Hematopoietic multipotent progenitor cell treated with erythropoietin and hydrocortisone succinate and interleukin-3 and kit ligand, for 17 days (in vitro differentiated cells): ENCODE results near the gene GAB1.

Source experiments
- DNase-seq: peaks from one replicate; pipeline ENCODE4 v3.0.0-alpha.2; 2015; ENCODE audit warnings: low spot score

GAB1 gene

GRCh38 chr4:143417679-143418403 is 81.2 kb downstream of the GAB1 start:
- DNase-seq: no peak

DNA sequence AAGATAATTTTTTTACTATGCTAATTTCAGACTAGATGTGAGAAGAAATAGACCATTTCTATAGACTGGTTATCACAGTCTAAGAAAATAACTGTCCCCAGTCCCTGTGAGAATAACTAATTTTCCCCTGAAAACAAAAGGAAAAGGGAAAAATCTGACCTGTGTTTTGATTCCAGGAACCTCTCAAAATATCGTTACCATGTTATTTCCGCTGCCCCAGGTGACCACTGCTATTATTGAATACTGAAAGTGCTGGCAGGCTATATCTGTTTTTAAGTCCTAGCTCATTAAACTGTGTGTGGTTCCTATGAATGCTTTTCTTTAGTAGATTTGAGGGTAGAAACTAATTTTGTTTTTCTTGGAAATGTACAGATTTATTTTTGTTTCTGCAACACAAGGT is 83.6 kb downstream of the GAB1 start:
- no peak for DNase-seq

GRCh38 chr4:143421609-143422008 is 84.9 kb downstream of the GAB1 start:
- no peak for DNase-seq

- DNase-seq: no peak
Observed at GRCh38 chr4:143424276-143424675, 87.6 kb downstream of the GAB1 start.

- no peak for DNase-seq
Observed at GRCh38 chr4:143431526-143432257, 95.0 kb downstream of the GAB1 start.

- no peak for DNase-seq
Observed at GRCh38 chr4:143432258-143432591, 95.5 kb downstream of the GAB1 start.

GRCh38 chr4:143433231-143433630 is 96.6 kb downstream of the GAB1 start:
- DNase-seq: no peak

GRCh38 chr4:143435955-143436354 is 99.3 kb downstream of the GAB1 start:
- no peak for DNase-seq

DNA sequence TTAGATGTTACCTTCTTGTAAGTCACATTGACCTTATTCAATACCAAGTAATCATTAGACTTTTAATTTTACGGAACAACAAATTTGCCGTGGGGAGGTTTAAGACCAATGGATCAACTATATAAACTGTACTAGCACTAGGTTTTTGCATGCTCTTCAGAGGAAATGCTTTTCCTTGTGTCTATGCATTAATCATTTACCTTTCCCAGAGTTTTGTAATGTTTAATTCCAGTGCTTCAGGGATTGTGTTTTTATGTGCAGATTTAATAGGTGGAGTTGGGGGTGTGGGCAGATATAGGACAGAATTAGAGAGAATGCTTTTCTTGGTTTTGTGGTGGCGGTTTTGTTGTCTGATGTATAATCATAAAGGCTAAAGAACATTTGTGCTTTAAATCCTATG is 100.8 kb downstream of the GAB1 start:
- no peak for DNase-seq

GRCh38 chr4:143437937-143438336 is 101.3 kb downstream of the GAB1 start:
- no peak for DNase-seq

- DNase-seq: no peak
Observed at GRCh38 chr4:143438710-143439109, 102.0 kb downstream of the GAB1 start.

GRCh38 chr4:143441109-143441508 is 104.4 kb downstream of the GAB1 start:
- no peak for DNase-seq

- DNase-seq: no peak
Observed at GRCh38 chr4:143441678-143442077, 105.0 kb downstream of the GAB1 start.

GRCh38 chr4:143443728-143444127 is 107.1 kb downstream of the GAB1 start:
- DNase-seq: no peak

- no peak for DNase-seq
Observed at GRCh38 chr4:143451186-143451585, 114.5 kb downstream of the GAB1 start.

DNA sequence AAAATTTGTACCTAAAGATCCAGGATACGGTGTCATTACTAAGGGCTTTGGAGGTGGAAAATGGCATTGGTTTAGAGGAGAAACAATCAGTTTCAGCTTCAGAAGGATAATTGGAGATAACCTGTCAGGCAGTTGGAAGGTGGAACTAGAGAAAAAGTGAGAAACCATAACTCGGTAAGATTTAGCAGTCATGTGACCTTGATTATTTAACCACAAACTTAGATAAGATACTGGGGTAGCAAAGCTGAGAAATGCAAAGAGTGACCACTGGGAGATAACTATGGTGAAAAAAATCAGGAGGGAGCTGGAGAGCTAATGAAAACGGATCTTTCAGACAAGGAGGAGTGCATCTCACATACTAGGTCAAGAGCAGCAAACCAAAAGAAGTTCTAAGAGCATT is 118.5 kb downstream of the GAB1 start:
- DNase-seq: no peak

GRCh38 chr4:143458966-143459365 is 122.3 kb downstream of the GAB1 start:
- no peak for DNase-seq

DNA sequence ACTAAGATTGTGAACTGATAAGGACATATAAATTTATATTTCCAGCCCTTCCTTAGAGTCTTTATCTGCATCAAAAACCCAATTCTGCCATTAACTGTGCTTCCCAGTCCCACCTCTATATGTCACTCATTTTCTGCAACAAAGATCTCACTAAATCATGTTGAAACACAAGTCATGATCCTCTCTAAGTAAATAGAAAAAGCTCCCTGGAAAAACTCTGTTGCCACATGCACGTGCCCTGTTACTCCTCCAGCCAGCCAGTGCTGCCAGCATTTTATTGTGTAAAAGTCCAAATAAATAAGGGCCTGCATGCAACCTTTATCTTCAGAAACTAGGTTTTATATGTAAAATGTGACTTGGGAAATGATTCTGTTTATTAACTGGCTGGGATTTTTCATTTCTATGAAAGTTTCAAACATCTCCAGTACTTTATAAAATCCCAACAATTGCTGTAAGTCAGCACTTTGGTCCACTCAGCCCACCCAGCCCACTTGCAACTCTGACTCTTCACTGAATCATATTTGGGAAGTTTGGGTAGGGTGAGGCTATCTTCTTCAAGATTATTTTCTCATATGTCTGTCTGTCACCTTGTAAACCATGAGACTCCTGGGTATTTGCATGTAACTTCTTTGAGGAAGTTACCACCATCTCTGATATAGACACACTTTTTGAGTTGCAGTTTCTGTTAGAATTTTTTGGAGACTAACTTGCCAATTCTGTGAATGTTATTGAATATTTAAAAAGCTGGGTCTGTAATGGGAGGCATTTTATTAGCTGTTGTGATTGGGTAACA is 136.9 kb downstream of the GAB1 start:
- no peak for DNase-seq

GRCh38 chr4:143477487-143477886 is 140.8 kb downstream of the GAB1 start:
- DNase-seq: no peak

DNA sequence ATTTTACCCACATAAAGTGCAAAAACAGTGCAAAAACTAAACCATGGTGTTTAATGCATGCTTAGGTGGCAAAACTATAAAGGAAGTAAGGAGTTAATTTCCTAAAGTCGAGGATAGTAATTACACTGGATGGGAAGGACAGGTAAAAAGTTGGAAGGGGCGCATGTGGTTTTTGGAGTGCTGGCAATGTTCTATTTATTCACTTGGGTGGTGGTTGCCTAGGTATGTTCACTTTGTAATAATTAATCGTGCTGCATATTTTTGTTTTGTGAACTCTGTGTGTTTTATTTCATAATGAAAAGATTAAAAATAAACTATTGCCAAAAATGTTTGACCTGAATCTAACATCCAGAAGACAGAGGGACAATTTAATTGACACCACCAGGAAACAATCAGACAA is 144.7 kb downstream of the GAB1 start:
- DNase-seq: no peak

- DNase-seq: peak; percentile 56
Observed at GRCh38 chr4:143482840-143483239, 146.2 kb downstream of the GAB1 start.

DNA sequence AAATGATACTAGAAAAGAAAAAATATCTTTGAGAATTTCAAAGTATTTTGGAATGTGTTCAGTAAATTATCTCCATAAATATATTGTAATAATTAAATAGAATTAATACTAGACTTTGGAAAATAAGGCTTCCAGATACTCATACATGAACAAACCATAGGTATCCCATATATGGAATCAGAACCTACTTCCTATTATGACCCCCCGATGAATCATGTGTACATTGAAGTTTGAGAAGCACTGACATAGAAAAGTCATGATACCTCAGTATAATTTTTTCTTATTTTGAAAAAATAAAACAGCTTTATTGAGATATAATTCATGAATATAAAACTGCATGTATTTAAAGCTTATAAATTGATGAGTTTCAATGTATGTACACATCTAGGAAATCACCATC is 149.6 kb downstream of the GAB1 start:
- DNase-seq: no peak

- no peak for DNase-seq
Observed at GRCh38 chr4:143488687-143489086, 152.0 kb downstream of the GAB1 start.
